HCT116 (cell line): Measurements from ENCODE around the gene EIF2AK2. TPM values are rescaled to one million over a fixed set of nuclear protein-coding genes. Genes with fewer than 3 reads are reported as not detected.
"Not testable (repeated sequence)": the region's sequence is repeated elsewhere in the genome, so short reads cannot be mapped to it uniquely, and the experiment has no call there.

ENCODE experiments used
- ATAC-seq: fragments of 200-7000 bp; cut with Tn5 transposase; 2 replicates; pipeline ENCODE4 v1.9.1; 2020; ENCODE audit warnings: mild to moderate bottlenecking, moderate library complexity
- BruUV-seq: library from RNA; stranded (reverse); fragments of 400-500 nt; replicated peaks from 2 replicates; lab custom pipeline; 2021; lab: Mats Ljungman, UMichigan
- CTCF ChIA-PET: fragments of 300-600 bp; sonication (Branson Sonifier 250); formaldehyde crosslinking; loops from one replicate; lab custom pipeline; 2021; ENCODE audit warnings: antibody characterized with exemption; lab: Charles Lee
- POLR2A ChIA-PET: fragments of 300-600, 350-600 bp; sonication (Branson Sonifier 250); formaldehyde crosslinking; loops from one replicate; lab custom pipeline; 2021; ENCODE audit warnings: antibody characterized with exemption; lab: Charles Lee
- RAD21 ChIA-PET, 2 experiments: fragments of 300-600 bp; sonication (Branson Sonifier 250); formaldehyde crosslinking; loops; one replicate each; lab custom pipeline; 2023; ENCODE audit warnings: low total read pairs in 2 of 2; ENCODE audit not compliant: uncharacterized antibody in 2 of 2, unreplicated experiment in 2 of 2, low non-redundant PET in 1 of 2; lab: Charles Lee
- DNase-seq: peaks from one replicate; pipeline ENCODE4 v3.0.0-alpha.2; 2010; ENCODE audit warnings: low read depth, low spot score
- H2AFZ ChIP-seq: fragments of 200-600 bp; shearing (Covaris generic), sonication (generic); 2 replicates; pipeline ENCODE4 v1.6.1; 2017; ENCODE audit warnings: low read depth, mixed run types, mixed read lengths, antibody characterized with exemption, low read length; ENCODE audit not compliant: poor library complexity, severe bottlenecking
- H3K27ac ChIP-seq: 2 replicates; pipeline ENCODE4 v1.5.1; 2012; ENCODE audit warnings: low read depth, low read length
- H3K27me3 ChIP-seq: fragments of 200-600 bp; sonication (generic); 2 replicates; pipeline ENCODE4 v1.6.1; 2016; ENCODE audit warnings: mixed run types, low read length, mixed read lengths; ENCODE audit not compliant: insufficient read depth
- H3K36me3 ChIP-seq, 2 experiments: fragments of 200-500 bp in 1 of 2; fragments of 200-600 bp in 1 of 2; sonication (Bioruptor generic) in 1 of 2; sonication (generic) in 1 of 2; 2 replicates each; pipeline versions ENCODE4 v1.5.1 to v1.6.1; 2014 to 2016; ENCODE audit warnings: low read length in 2 of 2, inconsistent platforms in 1 of 2, mixed read lengths in 1 of 2, mixed run types in 1 of 2; ENCODE audit not compliant: insufficient read depth in 2 of 2, control insufficient read depth in 1 of 2
- H3K4me1 ChIP-seq, 2 experiments: fragments of 200-600 bp in 1 of 2; sonication (generic) in 1 of 2; 2 replicates each; pipeline versions ENCODE4 v1.5.1 to v1.6.1; 2012 to 2017; ENCODE audit warnings: low read length in 2 of 2, inconsistent platforms in 1 of 2, mild to moderate bottlenecking in 1 of 2, mixed read lengths in 1 of 2, mixed run types in 1 of 2, moderate library complexity in 1 of 2; ENCODE audit not compliant: insufficient read depth in 2 of 2, control insufficient read depth in 1 of 2
- H3K4me2 ChIP-seq: fragments of 200-600 bp; sonication (generic); 2 replicates; pipeline ENCODE4 v1.6.1; 2017; ENCODE audit warnings: mixed run types, low read length, mixed read lengths
- H3K4me3 ChIP-seq, 2 experiments: fragments of 200-600 bp in 1 of 2; sonication (generic) in 1 of 2; replicated peaks in 1 of 2; 2 replicates each; pipeline ENCODE4 v1.5.1; 2011 to 2016; ENCODE audit warnings: low read length in 2 of 2, control low read depth in 1 of 2, low read depth in 1 of 2, mild to moderate bottlenecking in 1 of 2, mixed read lengths in 1 of 2, mixed run types in 1 of 2
- H3K79me2 ChIP-seq: fragments of 200-600 bp; sonication (generic); 2 replicates; pipeline ENCODE4 v1.6.1; 2017; ENCODE audit warnings: mild to moderate bottlenecking, mixed run types, low read length, moderate library complexity, mixed read lengths; ENCODE audit not compliant: insufficient read depth
- H3K9ac ChIP-seq: fragments of 200-600 bp; sonication (generic); 2 replicates; pipeline ENCODE4 v1.6.1; 2016; ENCODE audit warnings: low read length, mixed read lengths
- H3K9me2 ChIP-seq: fragments of 200-600 bp; sonication (generic), shearing (Covaris generic); 2 replicates; pipeline ENCODE4 v1.6.1; 2017; ENCODE audit warnings: mixed run types, mild to moderate bottlenecking, moderate library complexity; ENCODE audit not compliant: insufficient read depth
- H3K9me3 ChIP-seq, 2 experiments: fragments of 200-500 bp in 1 of 2; fragments of 200-600 bp in 1 of 2; sonication (Bioruptor generic) in 1 of 2; sonication (generic) in 1 of 2; 2 replicates each; pipeline ENCODE4 v1.6.1; 2014 to 2017; ENCODE audit warnings: low read length in 2 of 2, mixed read lengths in 2 of 2, inconsistent platforms in 1 of 2, low read depth in 1 of 2, mild to moderate bottlenecking in 1 of 2, mixed run types in 1 of 2, moderate library complexity in 1 of 2; ENCODE audit not compliant: control insufficient read depth in 1 of 2, insufficient read depth in 1 of 2
- H4K20me1 ChIP-seq: fragments of 200-600 bp; sonication (generic), shearing (Covaris generic); 2 replicates; pipeline ENCODE4 v1.6.1; 2017; ENCODE audit warnings: mixed run types, mild to moderate bottlenecking, moderate library complexity; ENCODE audit not compliant: insufficient read depth
- CBX3 ChIP-seq: IDR thresholded peaks from 2 replicates; pipeline ENCODE4 v1.6.1; 2012; ENCODE audit warnings: low read depth
- CEBPB ChIP-seq: IDR thresholded peaks from 2 replicates; pipeline ENCODE4 v1.6.1; 2012; ENCODE audit warnings: low read depth
- POLR2A ChIP-seq: IDR thresholded peaks from 2 replicates; pipeline ENCODE4 v1.7.0; 2011; ENCODE audit warnings: borderline replicate concordance; ENCODE audit not compliant: insufficient read depth, insufficient read length; ENCODE audit errors: extremely low read depth
- RAD21 ChIP-seq: IDR thresholded peaks from 2 replicates; pipeline ENCODE4 v1.6.1; 2012; ENCODE audit warnings: low read depth, mild to moderate bottlenecking
- SIN3A ChIP-seq: IDR thresholded peaks from 2 replicates; pipeline ENCODE4 v1.6.1; 2012; ENCODE audit warnings: low read depth
- SP1 ChIP-seq: IDR thresholded peaks from 2 replicates; pipeline ENCODE4 v1.6.1; 2012; ENCODE audit warnings: low read depth
- SRF ChIP-seq: IDR thresholded peaks from 2 replicates; pipeline ENCODE4 v1.6.1; 2012; ENCODE audit warnings: low read depth
- YY1 ChIP-seq: IDR thresholded peaks from 2 replicates; pipeline ENCODE4 v1.6.1; 2011; ENCODE audit warnings: low read length, low read depth, moderate library complexity, mild to moderate bottlenecking; ENCODE audit not compliant: insufficient replicate concordance; ENCODE audit errors: extremely low read depth
- ZBTB33 ChIP-seq: IDR thresholded peaks from 2 replicates; pipeline ENCODE4 v1.6.1; 2011; ENCODE audit warnings: mild to moderate bottlenecking, low read length, moderate library complexity; ENCODE audit not compliant: insufficient replicate concordance; ENCODE audit errors: extremely low read depth
- ZFX ChIP-seq: fragments of 450-650 bp; IDR thresholded peaks from 2 replicates; pipeline ENCODE4 v1.6.1; 2017
- ZNF274 ChIP-seq: fragments of 200-500 bp; sonication (Bioruptor generic); IDR thresholded peaks from 2 replicates; pipeline ENCODE4 v1.6.1; 2014; ENCODE audit warnings: mild to moderate bottlenecking, low read depth, low read length, inconsistent platforms
- intact Hi-C: fragments of 100-400 bp; cut with micrococcal nuclease; formaldehyde crosslinking; loops from 2 replicates; pipeline ENCODE4 v1.10.0; 2022
- total RNA-seq: library from RNA; stranded (reverse); gene quantifications from one replicate; pipeline ENCODE4 v1.2.1, GENCODE V29; 2021; ENCODE audit not compliant: unreplicated experiment

EIF2AK2 gene
- total RNA-seq, 1 experiment from 2014 or later: 40.7 TPM

GRCh38 chr2:37205689-37206341 is 49.0 kb upstream of the EIF2AK2 start:
- intact Hi-C loops: no loop called here
- H3K79me2 ChIP-seq: peaks cover 98% of the 10 kb centered on the region

GRCh38 chr2:37205071-37205661 is 48.4 kb upstream of the EIF2AK2 start:
- CTCF ChIA-PET, intact Hi-C loops: not testable (repeated sequence)
- peaks cover 98% of the 10 kb centered on the region for H3K79me2 ChIP-seq

More at GRCh38 chr2:37205689-37206341, 49.0 kb upstream of the EIF2AK2 start:
- H3K27ac ChIP-seq: no peak overlapping the region
- RAD21 ChIA-PET: no interaction called here
- H3K4me3 ChIP-seq: no peak overlapping the region
- ATAC-seq (no peak), DNase-seq (no peak)
- no peaks in the 10 kb centered on the region for H3K9me2 ChIP-seq
- BruUV-seq: no TSS peak
- TF ChIP-seq CBX3: no peak
- TF ChIP-seq SRF: no peak
- TF ChIP-seq ZFX: no peak
- TF ChIP-seq SIN3A: no peak
- no peak for TF ChIP-seq YY1
- no peak for TF ChIP-seq RAD21
- no peak for TF ChIP-seq ZNF274
- TF ChIP-seq ZBTB33: no peak
- TF ChIP-seq POLR2A: no peak
- no peak for TF ChIP-seq SP1
- TF ChIP-seq CEBPB: no peak
- no peak overlapping the region for H3K9ac ChIP-seq
- POLR2A ChIA-PET: no interaction called here
- peaks cover 41 to 82% of the 10 kb centered on the region in 2 experiments for H3K36me3 ChIP-seq
- no peaks in the 10 kb centered on the region; the same call in 1 of the 2 replicates for H4K20me1 ChIP-seq
- H3K9me3 ChIP-seq: no peaks in the 10 kb centered on the region
- no peaks in the 10 kb centered on the region for H3K4me1 ChIP-seq
- CTCF ChIA-PET: no interaction called here
- H2AFZ ChIP-seq: no peak overlapping the region
- H3K27me3 ChIP-seq: no peaks in the 10 kb centered on the region
- H3K4me2 ChIP-seq: no peak overlapping the region

More at GRCh38 chr2:37205071-37205661, 48.4 kb upstream of the EIF2AK2 start:
- H3K27ac ChIP-seq, H3K4me2 ChIP-seq, H3K9me2 ChIP-seq, H3K27me3 ChIP-seq, H2AFZ ChIP-seq, BruUV-seq, RAD21 ChIA-PET, POLR2A ChIA-PET, ATAC-seq, H4K20me1 ChIP-seq, H3K4me1 ChIP-seq, H3K9ac ChIP-seq, H3K4me3 ChIP-seq, DNase-seq, H3K9me3 ChIP-seq: not testable (repeated sequence)
- H3K36me3 ChIP-seq: peaks cover 37 to 79% of the 10 kb centered on the region in 2 experiments
